ENCODE measurements around the gene HELZ2. TPM values are rescaled to one million over a fixed set of nuclear protein-coding genes. Genes with fewer than 3 reads are reported as not detected.

Gene HELZ2
- total and polyA plus RNA-seq, 10 of the 15 experiments (the other 5 are each of a cell fraction or from before 2014, with no cell fraction given), result 0.05 to 33.3 (median 6.2) TPM

GRCh38 chr20:63568170-63568981 lies 5.7 kb downstream of the HELZ2 start (continued):
- TF ChIP-seq BCL3 (IDR thresholded peaks at IDR 0.05; ENCODE audit: borderline replicate concordance, insufficient read depth, low read depth, low read length, poor library complexity, severe bottlenecking), result no peak
- TF ChIP-seq IKZF1 (conservative IDR thresholded peaks at IDR 0.05), result 0 out of 2 replicates have a peak, but pooled peaks have one; percentile 1
- 0 out of 2 replicates have a peak, but pooled peaks have one; percentile 5 for TF ChIP-seq RELB (IDR thresholded peaks at IDR 0.05; ENCODE audit: low read depth)

- SMC1A ChIA-PET (ENCODE audit: uncharacterized antibody, unreplicated experiment), result interaction anchor here (0.7 to 1.2 kb wide), 2 partner anchors 13 to 406 kb away, joined by 3 to 5 read pairs; no protein-coding TSS in a partner anchor
- RAD21 ChIA-PET (ENCODE audit: unreplicated experiment), result interaction anchor here (1.2 to 1.9 kb wide), 2 partner anchors 30 to 74 kb away, joined by 3 to 6 read pairs; partner anchors contain the start of gene PTK6
- CTCF ChIA-PET, result interaction anchor here (0.7 to 2.3 kb wide), 3 partner anchors 13 to 126 kb away, joined by 3 to 5 read pairs (median 4); partner anchors contain the start of gene PTK6
- H3K27ac ChIP-seq (ENCODE audit: control insufficient read depth, insufficient read depth), result no peak overlapping the region
- ATAC-seq (peak; percentile 90), DNase-seq (ENCODE audit: low read depth, low spot score) (peak; percentile 60), FAIRE-seq (peak; percentile 90)
- H3K9ac ChIP-seq (ENCODE audit: control insufficient read depth, insufficient read depth, low read length), result no peak overlapping the region
- H3K4me1 ChIP-seq (ENCODE audit: control insufficient read depth, insufficient read depth, low read length), result peaks cover 24% of the 10 kb centered on the region
- no peak overlapping the region for H3K4me3 ChIP-seq
- H3K4me2 ChIP-seq (ENCODE audit: control insufficient read depth, insufficient read depth), result peak overlapping the region; percentile 82
- POLR2A ChIA-PET, result interaction anchor here (1.4 to 1.6 kb wide), 2 partner anchors 15 to 60 kb away, joined by 3 to 8 read pairs; partner anchors contain the start of gene GMEB2
- no peaks in the 10 kb centered on the region for H3K27me3 ChIP-seq (replicated peaks in 1 of 2; ENCODE audit: control insufficient read depth in 2 of 2, insufficient read depth in 2 of 2, low read length in 1 of 2)
- 24% methylated on average over 31 of the region's 37 CpGs for WGBS (ENCODE audit: insufficient coverage, insufficient replicate concordance, low lambda C conversion rate, missing lambda C conversion rate)
- in situ Hi-C loops (cut with MboI) (no loop called here), intact Hi-C loops (cut with micrococcal nuclease; ENCODE audit: unreplicated experiment) (no loop called here)
- H4K20me1 ChIP-seq (ENCODE audit: control insufficient read depth, insufficient read depth), result no peaks in the 10 kb centered on the region
- H3K36me3 ChIP-seq (ENCODE audit: control insufficient read depth in 2 of 2, insufficient read depth in 2 of 2, low read length in 1 of 2), result no peaks in the 10 kb centered on the region
- BruUV-seq (replicated peaks), result no TSS peak
- no peak overlapping the region for H2AFZ ChIP-seq (ENCODE audit: control insufficient read depth, low read depth, low read length)
- no peaks in the 10 kb centered on the region for H3K79me2 ChIP-seq (ENCODE audit: control insufficient read depth, insufficient read depth, low read length)
- no peaks in the 10 kb centered on the region; the same call in 2 of the 3 replicates for H3K9me3 ChIP-seq (replicated peaks; ENCODE audit: control insufficient read depth, insufficient read depth, low read length)
- TF ChIP-seq SMC3 (IDR thresholded peaks at IDR 0.05; ENCODE audit: borderline replicate concordance, low read length) (no peak), CBX3 (IDR thresholded peaks at IDR 0.05; ENCODE audit: borderline replicate concordance, low read depth) (no peak), CEBPB (IDR thresholded peaks at IDR 0.05; ENCODE audit: borderline replicate concordance in 1 of 2, low read depth in 2 of 2, low read length in 2 of 2) (no peak), MEF2A (IDR thresholded peaks at IDR 0.05; ENCODE audit: insufficient read depth, low read depth, low read length) (peak; percentile 71; the same call in 1 of the 2 replicates), SP1 (IDR thresholded peaks at IDR 0.05; ENCODE audit: low read depth, low read length) (peak; percentile 46), ZBED1 (IDR thresholded peaks at IDR 0.05; ENCODE audit: borderline replicate concordance) (no peak), MYB (IDR thresholded peaks at IDR 0.05; ENCODE audit: borderline replicate concordance, low read depth, low read length) (no peak), TARDBP (IDR thresholded peaks at IDR 0.05; ENCODE audit: borderline replicate concordance) (no peak), JUNB (IDR thresholded peaks at IDR 0.05) (peak; percentile 54; the same call in 1 of the 2 replicates), HDGF (IDR thresholded peaks at IDR 0.05) (no peak), POLR2A (IDR thresholded peaks at IDR 0.05; ENCODE audit: low read depth, low read length) (0 out of 2 replicates have a peak, but pooled peaks have one; percentile 32)
Observed at GRCh38 chr20:63567386-63568169, 6.5 kb downstream of the HELZ2 start.

Measured in GM12878 (cell line).